HepG2 (cell line): ENCODE data around the gene GNG12.

Experiments
- GLMP ChIP-seq: sonication (generic); formaldehyde crosslinking; IDR thresholded peaks from 2 replicates; pipeline ENCODE4 v1.9.0; 2021; ENCODE audit warnings: missing genetic modification reagents, mild to moderate bottlenecking, borderline replicate concordance
- SMC3 ChIP-seq: IDR thresholded peaks from 2 replicates; pipeline ENCODE4 v1.6.1; 2011; ENCODE audit warnings: low read length, improper control_type of control experiment
- TF ChIP-seq, protein P1 (sequence below): sonication (generic); formaldehyde crosslinking; IDR thresholded peaks from 2 replicates; pipeline ENCODE4 v1.5.0; 2020; ENCODE audit warnings: mild to moderate bottlenecking, missing genetic modification reagents, moderate library complexity

GRCh38 chr1:67843746-67844145, 10.5 kb upstream of the GNG12 start:
- TF ChIP-seq, protein P1, sequence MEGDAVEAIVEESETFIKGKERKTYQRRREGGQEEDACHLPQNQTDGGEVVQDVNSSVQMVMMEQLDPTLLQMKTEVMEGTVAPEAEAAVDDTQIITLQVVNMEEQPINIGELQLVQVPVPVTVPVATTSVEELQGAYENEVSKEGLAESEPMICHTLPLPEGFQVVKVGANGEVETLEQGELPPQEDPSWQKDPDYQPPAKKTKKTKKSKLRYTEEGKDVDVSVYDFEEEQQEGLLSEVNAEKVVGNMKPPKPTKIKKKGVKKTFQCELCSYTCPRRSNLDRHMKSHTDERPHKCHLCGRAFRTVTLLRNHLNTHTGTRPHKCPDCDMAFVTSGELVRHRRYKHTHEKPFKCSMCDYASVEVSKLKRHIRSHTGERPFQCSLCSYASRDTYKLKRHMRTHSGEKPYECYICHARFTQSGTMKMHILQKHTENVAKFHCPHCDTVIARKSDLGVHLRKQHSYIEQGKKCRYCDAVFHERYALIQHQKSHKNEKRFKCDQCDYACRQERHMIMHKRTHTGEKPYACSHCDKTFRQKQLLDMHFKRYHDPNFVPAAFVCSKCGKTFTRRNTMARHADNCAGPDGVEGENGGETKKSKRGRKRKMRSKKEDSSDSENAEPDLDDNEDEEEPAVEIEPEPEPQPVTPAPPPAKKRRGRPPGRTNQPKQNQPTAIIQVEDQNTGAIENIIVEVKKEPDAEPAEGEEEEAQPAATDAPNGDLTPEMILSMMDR (CRISPR knock-in tag): no peak
- TF ChIP-seq SMC3 (no peak), GLMP (CRISPR knock-in tag) (no peak)
